ENCODE results near the gene PELI1.
"Not testable (repeated sequence)": the region's sequence is repeated elsewhere in the genome, so short reads cannot be mapped to it uniquely, and the experiment has no call there.

The PELI1 gene

GRCh38 chr2:64120928-64121327 is 23.3 kb downstream of the PELI1 start:
- DNase-seq: no peak

GRCh38 chr2:64120008-64120407 is 24.2 kb downstream of the PELI1 start:
- DNase-seq: no peak

- no peak for DNase-seq
Observed at GRCh38 chr2:64119369-64119768, 24.9 kb downstream of the PELI1 start.

- DNase-seq: no peak
Observed at GRCh38 chr2:64115808-64116598, 28.2 kb downstream of the PELI1 start.

GRCh38 chr2:64114912-64115277 is 29.3 kb downstream of the PELI1 start:
- DNase-seq: no peak

- peak; percentile 82 for DNase-seq
Observed at GRCh38 chr2:64114063-64114911, 29.9 kb downstream of the PELI1 start.

GRCh38 chr2:64112016-64112415 is 32.2 kb downstream of the PELI1 start:
- DNase-seq: peak; percentile 40

GRCh38 chr2:64111426-64111825 is 32.8 kb downstream of the PELI1 start:
- DNase-seq: no peak

- DNase-seq: no peak
Observed at GRCh38 chr2:64108666-64109241, 35.5 kb downstream of the PELI1 start.

- DNase-seq: no peak
Observed at GRCh38 chr2:64106481-64106880, 37.7 kb downstream of the PELI1 start.

- DNase-seq: no peak
Observed at GRCh38 chr2:64105670-64106461, 38.4 kb downstream of the PELI1 start.

- no peak for DNase-seq
Observed at GRCh38 chr2:64104933-64105332, 39.3 kb downstream of the PELI1 start.

GRCh38 chr2:64102736-64103135 is 41.5 kb downstream of the PELI1 start:
- not testable (repeated sequence) for DNase-seq

- DNase-seq: peak; percentile 33
Observed at GRCh38 chr2:64101141-64101591, 43.1 kb downstream of the PELI1 start.

- DNase-seq: not testable (repeated sequence)
Observed at GRCh38 chr2:64100584-64100983, 43.6 kb downstream of the PELI1 start.

- no peak for DNase-seq
Observed at GRCh38 chr2:64094663-64095382, 49.4 kb downstream of the PELI1 start.

- no peak for DNase-seq
Observed at GRCh38 chr2:64093341-64093740, 50.9 kb downstream of the PELI1 start.

GRCh38 chr2:64092502-64092901 is 51.7 kb downstream of the PELI1 start:
- DNase-seq: no peak

- DNase-seq: no peak
Observed at GRCh38 chr2:64090264-64090663, 54.0 kb downstream of the PELI1 start.

GRCh38 chr2:64086347-64087082 is 57.7 kb downstream of the PELI1 start:
- no peak for DNase-seq

GRCh38 chr2:64085936-64086335 is 58.3 kb downstream of the PELI1 start:
- DNase-seq: no peak
